ENCODE data around the gene C16orf87.
A peak's percentile ranks its signal among the peaks of the same experiment; 100 is the strongest.

C16orf87 gene

DNA sequence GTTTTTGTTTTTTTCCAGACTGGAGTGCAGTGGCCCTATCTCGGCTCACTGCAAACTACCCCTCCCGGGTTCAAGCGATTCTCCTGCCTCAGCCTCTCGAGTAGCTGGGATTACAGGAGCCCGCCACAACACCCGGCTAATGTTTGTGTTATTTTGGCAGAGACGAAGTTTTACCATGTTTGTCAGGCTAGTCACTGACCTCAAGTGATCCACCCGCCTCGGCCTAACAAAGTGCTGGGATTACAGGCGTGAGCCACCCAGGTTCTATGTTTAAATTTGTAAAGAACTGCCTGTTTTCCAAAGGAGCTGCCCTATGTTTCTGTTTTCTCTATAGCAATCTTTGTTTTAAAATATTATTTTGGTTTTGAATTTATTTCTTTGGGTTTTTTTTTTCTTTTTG lies 13.8 kb upstream of the C16orf87 start:
- no peak for DNase-seq (ENCODE audit: extremely low read depth in 1 of 2, low read depth in 1 of 2)

DNA sequence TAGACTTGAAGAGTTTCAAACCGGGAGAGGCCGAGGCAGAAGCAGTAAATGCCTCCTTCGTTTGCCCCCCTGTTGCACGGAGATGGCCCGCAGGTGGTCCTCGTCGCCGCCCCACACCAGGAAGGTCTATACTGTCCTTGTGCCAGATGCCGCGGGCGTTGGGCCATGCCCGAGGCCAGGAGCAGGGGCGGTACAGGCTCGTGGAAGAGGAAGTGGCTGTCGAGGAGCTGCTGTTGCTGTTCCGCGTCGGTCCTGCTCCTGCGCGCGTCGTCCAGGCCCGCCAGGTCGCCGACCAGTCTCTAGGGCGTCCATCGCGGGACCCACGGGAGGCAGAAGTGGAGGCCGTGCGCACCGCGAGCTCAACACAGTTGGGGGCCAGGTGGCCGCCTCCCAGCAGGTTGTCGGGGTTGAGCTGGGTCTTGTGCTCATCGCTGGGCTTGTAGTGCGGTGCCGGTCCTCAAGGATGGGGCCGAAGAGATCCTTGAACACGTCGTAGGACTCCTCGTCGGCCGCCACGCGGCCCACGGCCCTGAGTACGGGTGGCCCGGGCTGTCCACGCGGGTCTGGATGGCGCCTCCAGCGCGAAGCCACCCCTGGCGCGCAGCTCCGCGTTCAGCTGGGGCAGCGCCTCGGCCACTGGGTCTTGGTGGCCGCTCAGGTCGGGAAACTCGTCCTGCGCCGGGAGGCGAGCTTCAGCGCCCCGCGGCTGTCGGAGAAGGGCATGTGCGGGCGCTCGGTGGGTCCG lies 13.1 kb upstream of the C16orf87 start:
- DNase-seq (ENCODE audit: extremely low read depth in 1 of 2, low read depth in 1 of 2) = no peak

DNA sequence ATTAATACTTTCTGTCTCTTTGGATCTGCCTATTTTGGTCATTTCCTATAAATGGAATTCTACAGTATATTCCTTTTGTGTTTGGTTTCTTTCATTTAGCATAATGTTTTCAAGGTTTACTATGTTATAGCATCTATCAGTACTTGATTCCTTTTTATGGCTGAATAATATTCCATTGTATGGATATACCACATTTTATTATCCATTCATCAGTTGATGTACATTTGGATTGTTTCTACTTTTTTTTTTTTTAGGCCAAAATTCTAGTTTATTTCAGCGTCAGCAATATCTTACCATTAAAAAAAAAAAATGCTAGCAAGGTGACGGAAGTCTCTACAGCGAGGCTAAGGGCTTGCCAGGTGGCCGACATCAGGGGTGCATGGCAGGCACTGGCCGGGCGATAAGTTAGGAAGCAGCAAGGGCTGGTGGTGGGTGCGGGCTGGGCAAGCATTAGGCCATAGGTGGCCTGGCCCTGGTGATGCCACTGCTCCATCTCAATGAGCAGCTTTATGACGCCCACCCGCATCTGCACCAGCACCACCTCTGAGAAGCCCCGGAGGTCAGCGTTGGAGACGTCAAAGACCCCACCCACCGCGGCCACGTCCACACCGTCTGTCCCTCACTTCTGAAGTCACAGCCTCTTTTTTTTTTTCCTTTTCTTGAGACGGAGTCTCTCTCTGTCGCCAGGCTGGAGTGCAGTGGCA lies 11.4 kb upstream of the C16orf87 start:
- no peak for DNase-seq (ENCODE audit: extremely low read depth in 1 of 2, low read depth in 1 of 2)

DNA sequence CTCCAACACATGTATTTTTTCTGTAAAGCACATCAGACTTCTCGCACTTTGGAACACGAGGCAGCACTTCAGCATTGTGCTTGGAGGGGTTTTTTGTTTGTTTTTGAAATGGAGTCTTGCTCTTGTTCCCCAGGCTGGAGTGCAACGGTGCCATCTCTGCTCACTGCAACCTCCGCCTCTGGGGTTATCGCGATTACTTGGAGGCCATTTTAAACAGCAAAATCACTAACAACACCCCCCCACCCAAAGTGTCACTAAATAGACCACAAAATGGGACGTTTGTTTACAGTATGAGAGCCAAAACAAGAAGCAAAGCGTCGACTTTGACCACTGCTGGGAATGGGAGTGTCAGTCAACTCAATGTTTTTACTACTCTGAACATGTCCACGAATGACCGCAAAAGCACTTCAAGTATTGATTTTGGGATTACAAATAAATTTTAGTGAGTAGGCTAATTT lies 9.0 kb upstream of the C16orf87 start:
- no peak for DNase-seq (ENCODE audit: extremely low read depth in 1 of 2, low read depth in 1 of 2)

DNA sequence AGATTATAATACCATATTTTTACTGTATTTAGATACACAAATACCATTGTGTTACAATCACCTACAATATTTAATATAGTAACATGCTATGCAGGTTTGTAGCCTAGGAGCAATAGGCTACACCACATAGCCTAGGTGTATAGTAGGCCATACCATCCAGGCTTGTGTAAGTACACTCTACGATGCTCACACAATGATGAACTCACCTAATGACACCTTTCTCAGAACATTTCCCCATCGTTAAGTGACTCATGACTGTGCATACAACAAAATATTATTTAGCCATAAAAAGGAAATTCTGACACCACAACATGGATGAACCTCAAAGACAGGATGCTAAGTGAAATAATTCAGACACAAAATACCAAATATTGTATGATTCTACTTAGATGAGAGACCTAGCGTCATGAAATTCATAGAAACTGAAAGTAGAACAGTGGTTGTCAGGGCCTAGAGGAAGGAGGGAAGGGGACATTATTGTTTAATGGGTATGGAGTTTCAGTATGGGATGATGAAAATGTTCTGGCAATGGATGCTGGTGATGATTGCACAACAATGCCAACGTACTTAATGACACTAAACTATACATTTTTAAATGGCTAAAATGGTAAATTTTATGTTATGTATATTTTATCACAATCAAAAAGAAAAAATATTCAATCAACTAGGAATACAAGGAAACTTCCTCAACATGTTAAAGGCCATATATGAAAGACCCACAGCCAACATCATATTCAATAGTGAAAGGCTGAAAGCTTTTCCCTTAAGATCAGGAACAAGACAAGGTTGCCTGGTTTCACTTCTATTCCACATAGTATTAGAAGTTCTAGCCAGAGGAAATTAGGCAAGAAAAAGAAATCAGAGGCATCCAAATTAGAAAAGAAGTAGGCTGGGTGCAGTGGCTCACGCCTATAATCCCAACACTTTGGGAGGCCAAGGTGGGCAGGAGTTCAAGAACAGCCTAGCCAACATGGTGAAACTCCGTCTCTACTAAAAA lies 5.9 kb upstream of the C16orf87 start:
- DNase-seq (ENCODE audit: extremely low read depth in 1 of 2, low read depth in 1 of 2) = no peak

DNA sequence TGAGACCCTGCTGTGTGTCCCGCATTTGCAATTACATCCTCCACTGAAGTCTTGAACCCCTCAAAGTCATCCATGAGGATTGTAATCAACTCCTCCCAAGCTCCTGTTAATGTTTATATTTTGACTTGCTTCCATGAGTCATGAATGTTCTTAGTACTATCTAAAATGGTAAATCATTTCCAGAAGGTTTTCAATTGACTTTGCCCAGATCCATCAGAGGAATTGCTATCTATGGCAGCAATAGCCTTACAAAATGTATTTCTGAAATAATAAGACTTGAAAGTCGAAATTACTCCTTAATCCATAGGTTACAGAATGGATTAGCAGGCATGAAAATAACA lies 2.5 kb upstream of the C16orf87 start:
- DNase-seq (ENCODE audit: extremely low read depth in 1 of 2, low read depth in 1 of 2) = no peak

DNA sequence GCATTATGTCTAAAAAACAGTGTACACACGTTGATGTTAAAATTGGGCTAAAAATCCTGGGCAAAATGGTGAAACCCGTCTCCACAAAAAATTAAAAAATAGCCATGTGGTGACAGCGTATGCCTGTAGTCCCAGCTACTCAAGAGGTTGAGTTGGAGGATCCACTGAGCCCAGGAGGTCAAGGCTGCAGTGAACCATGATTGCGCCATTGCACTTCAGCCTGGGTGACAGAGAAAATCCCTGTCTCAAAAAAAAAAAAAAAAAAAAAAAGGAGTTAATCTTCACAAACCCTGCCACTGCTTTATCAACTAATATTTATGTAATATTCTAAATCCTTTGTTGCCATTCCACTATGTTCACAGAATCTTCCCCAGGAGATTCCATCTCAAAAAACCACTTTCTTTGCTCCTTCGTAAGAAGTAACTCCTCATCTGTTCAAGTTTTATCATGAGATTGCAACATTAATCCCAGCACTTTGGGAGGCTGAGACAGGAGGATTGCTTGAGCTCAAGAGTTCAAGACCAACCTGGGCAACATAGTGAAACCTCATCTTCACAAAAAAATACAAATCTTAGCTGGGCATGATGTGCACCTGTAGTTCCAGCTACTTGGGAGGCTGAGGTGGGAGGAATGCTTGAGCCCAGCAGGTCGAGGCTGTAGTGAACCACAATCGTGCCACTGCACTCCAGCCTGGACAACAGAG lies 1.9 kb upstream of the C16orf87 start:
- DNase-seq (ENCODE audit: extremely low read depth in 1 of 2, low read depth in 1 of 2) = no peak

DNA sequence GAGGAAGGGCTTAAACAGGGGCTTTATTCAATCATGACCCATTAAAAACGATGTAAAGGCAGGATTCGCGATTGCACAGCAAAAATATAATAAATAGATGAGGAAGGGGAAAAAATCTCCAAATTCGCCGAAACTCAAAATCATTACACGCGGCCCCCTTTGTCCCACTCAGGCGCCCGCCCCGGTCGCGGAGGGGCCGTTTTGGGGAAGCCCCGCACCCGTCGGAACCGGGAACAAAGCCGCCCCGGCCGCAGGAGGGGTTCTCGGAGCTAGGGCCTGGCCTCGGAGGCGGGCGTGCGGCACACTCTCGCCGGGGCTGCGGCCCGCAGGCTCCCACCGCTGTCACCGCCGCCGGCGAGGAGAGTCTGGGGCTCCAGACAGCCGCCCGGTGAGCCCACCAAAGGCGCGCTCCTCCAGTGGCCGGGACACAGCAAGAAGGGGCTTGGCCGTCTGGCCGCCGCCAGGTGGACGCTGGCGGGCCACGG lies 521 bp downstream of the C16orf87 start:
- DNase-seq (ENCODE audit: extremely low read depth in 1 of 2, low read depth in 1 of 2) = no peak

DNA sequence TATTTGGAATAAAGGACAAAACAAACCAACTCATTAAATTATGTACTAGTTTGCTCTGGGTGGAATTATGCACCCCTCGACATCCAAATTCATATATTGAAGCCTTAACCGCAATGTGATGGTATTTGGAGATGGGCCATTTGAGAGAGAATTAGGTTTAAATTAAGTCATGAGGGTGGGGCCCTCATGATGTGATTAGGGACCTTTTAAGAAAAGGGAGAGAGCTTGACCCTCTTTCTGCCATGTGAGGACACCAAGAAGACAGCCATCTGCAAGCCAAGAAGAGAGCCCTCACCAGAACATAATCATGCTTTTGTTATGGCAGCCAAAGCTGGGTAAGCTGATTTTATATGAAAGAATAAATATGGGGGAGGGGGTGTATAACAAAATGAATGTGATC lies 2.0 kb downstream of the C16orf87 start:
- DNase-seq (ENCODE audit: extremely low read depth in 1 of 2, low read depth in 1 of 2) = no peak

DNA sequence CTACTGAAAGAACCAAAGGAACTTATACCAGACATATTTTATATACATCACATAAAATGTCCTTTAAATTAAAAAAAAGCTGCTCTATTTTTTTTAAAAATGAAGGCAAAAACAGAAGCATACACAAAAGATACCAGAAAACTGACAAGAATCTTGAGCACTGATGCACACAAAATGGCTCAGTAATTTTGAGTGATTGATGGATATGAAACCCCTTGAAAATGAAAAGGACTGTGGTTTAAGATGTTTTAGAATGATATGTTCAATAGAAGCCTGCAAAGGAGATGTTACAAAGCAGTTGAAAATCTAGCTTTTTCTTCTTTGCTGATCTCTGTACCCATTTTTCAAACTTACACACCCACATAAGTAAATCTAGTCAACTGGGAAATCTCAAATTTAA lies 2.7 kb downstream of the C16orf87 start:
- no peak for DNase-seq (ENCODE audit: extremely low read depth in 1 of 2, low read depth in 1 of 2)

DNA sequence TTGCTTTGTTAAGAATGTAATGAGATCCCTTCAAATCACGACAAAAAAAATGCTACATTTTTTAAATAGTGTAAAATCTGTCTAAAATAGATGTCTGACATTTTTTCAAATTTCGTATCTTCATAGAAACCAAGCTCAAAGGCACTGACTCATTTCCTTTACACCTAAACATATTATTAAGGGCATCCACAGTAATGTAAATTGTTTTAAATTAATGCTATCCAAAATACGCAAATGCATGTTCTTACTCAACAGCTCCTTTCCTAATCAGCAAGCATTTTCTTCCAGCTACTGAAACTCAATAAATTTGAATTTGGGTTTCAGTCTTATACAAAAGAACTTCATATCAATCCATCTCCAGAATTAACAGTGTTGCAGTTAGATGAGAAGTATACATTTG lies 4.3 kb downstream of the C16orf87 start:
- no peak for DNase-seq (ENCODE audit: extremely low read depth in 1 of 2, low read depth in 1 of 2)

DNA sequence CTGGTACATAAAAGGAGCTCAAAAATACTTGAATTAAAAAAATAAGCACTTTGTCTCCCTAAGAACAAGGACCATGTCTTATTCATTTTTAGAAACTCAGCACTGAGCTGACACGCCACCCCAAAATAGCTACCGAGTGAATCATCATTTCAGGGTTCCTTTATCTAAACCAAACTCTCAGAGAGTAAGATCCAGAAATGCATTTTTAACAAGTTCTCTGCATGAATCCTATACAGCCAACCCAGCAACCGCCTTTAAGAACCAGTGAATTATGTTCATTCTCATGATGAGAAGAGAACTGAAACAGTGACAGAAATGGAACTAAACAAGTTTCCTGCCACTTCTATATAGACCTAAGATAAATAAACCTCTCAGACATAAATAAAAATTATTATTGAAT lies 8.7 kb downstream of the C16orf87 start:
- peak in 1 of 2 donors; percentile 25 for DNase-seq (ENCODE audit: extremely low read depth in 1 of 2, low read depth in 1 of 2)

DNA sequence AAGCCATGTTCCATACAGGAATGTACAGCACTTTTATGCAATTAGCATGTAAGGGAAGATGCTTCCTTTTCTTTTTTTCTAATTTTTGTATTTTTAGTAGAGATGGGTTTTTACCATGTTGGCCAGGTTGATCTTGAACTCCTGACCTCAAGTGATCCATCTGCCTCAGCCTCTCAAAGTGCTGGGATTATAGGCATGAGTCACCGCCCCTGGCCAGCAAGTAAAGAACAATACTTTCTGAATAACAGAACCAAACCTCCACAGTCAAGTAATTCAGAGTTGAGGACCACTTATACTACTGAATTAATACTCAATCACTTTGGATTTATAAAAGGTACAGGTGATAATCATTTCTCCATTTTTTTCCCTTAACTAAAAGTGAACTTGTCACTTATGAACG lies 13.0 kb downstream of the C16orf87 start:
- no peak for DNase-seq (ENCODE audit: extremely low read depth in 1 of 2, low read depth in 1 of 2)

DNA sequence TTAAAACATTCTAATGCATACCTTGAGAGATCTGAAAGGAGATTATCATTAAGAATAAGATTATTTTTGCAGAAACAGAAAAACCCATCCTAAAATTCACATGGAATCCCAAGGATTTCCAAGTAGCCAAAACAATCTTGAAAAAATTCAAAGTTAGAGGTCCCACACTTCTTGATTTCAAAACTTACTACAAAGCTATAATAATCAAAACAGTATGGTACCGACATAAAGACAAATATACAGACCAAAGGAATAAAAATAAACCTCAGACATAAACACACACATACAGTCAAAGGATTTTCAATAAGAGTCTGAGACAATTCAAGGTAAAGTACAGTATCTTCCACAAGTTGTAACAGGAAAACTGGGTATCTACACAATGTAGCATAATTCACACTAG lies 16.2 kb downstream of the C16orf87 start:
- no peak for DNase-seq (ENCODE audit: extremely low read depth in 1 of 2, low read depth in 1 of 2)

DNA sequence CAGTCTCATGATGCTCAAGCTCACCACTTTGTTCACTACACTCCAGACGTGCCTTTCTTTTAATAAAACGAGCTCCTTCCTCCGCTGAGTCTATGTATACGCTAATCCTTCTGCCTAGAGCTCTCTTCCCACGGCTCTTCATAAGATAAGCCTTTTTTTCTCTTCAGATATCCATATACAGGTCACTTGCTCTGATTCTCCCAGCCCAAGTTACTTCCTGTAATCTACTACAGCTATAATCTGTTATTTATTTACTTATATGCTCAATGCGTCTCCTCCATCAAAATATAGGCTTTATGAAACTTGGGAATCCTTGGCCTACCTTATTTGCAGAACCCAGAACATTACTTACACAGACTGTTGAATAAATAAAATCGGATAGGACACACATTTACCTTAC lies 17.4 kb downstream of the C16orf87 start:
- DNase-seq (ENCODE audit: extremely low read depth in 1 of 2, low read depth in 1 of 2) = no peak

DNA sequence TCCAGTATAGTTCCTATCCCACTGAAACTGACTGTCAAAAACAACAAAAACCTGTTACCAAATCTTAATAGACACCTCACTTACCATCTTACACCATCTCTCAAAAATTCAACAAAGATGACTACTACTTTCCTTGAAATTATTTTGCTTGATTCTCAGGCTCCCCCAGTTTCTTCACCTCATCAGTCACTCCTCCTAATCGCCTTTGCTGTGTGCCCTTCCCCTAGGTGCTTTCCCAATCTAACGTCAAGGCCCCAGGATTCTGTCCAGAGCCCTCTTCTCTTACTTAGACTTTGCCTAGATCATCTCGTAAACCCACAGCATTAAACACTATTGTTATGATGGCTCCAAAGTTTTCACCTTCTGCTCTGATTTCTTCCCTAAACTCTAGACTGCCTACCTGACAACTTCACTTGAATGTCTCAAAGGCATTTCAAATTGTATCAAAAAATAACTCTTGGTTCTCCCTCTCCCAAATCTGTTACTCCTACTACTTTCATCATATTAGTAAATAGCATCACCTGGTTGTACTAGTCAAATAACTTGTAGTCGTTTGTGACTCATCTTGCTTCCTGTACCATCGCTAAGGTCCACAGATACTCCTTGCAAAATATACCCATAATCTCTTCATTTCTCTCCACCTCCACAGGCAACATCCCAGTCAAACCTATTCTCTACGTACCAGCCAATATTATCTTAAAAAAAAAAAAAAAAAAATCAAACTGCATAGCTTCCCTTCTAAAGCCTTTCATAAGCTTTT lies 18.0 kb downstream of the C16orf87 start:
- no peak for DNase-seq (ENCODE audit: extremely low read depth in 1 of 2, low read depth in 1 of 2)

DNA sequence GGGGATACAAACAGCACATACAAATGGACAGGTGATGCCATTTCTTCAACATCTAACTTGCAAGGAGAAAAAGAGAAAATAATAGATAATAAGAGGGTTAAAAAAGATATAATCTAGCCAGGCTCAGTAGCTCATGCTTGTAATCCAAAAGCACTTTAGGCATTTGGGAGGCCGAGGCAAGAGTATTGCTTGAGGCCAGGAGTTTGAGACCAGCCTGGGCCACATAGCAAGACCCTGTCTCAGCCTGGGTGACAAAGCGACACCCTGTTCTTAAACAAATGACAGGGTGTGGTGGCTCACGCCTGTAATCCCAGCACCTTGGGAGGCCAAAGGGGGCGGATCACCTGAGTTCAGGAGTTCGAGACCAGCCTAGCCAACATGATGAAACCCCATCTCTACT lies 19.3 kb downstream of the C16orf87 start:
- no peak for DNase-seq (ENCODE audit: extremely low read depth in 1 of 2, low read depth in 1 of 2)

DNA sequence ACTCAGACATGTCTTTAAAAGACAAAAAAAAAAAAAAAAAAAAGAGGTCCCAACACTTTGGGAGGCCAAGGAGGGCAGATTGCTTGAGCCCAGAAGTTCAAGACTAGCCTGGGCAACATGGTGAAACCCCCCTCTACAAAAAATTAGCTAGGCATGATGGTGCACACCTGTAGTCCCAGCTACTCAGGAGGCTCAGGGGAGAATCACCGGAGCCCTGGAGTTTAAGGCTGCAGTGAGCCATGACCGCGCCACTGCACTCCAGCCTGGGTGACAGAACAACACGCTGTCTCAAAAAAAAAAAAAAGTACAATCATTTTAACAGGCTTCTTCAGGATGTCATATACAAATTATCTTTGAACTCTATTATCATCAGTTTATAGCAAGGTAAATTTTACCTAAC lies 22.0 kb downstream of the C16orf87 start:
- no peak for DNase-seq (ENCODE audit: extremely low read depth in 1 of 2, low read depth in 1 of 2)

DNA sequence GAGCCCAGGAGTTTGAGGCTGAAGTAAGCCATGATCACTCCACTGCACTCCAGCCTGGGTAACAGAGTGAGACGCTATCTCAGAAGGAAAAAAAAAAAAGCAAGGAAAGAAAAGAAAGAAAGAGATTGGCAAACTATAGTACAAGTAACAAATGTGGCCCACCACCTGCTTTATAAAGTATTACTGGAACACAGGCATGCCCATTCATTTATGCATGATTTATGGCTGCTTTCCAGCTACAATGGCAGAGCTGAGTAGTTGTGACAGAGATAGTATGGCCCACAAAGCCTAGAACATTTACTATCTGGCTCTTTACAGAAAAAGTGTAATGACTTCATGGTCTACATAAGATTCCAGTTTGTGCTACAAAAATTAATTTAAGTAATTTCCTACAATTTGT lies 23.6 kb downstream of the C16orf87 start:
- no peak for DNase-seq (ENCODE audit: extremely low read depth in 1 of 2, low read depth in 1 of 2)

DNA sequence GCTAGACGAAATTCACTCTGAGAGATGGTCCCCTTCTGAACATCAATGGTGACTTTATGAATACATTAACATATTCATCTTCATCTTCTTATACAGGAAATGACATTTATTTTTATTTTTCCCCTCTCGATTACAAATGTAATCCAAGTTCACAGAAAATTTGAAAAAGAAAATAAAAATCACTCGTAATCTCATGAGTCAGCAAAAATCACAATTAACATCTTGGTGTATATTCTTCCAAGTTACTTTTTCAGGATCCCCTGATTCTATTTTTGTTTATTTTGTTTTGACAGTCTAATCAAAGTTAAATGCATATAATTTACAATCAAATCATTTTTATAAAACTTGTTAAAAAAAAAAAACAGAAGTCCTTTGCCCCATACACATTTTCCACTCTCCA lies 27.6 kb downstream of the C16orf87 start:
- DNase-seq (ENCODE audit: extremely low read depth in 1 of 2, low read depth in 1 of 2) = no peak

Measured in stimulated activated CD8-positive, alpha-beta memory T cell treated with anti-CD3 and anti-CD28 coated beads, Interleukin-7, amount 100 ng/mL, for 48 hours (primary cell).